ENCODE measurements around the gene REXO4.
A peak's percentile ranks its signal among the peaks of the same experiment; 100 is the strongest.

The REXO4 gene

GRCh38 chr9:133375116-133375723, 42.6 kb downstream of the REXO4 start (continued):
- TF ChIP-seq CTCF (tag by site-specific recombination; IDR thresholded peaks at IDR 0.05) (peak; percentile 68; the same call in 1 of the 2 replicates), ZNF791 (tag by site-specific recombination; IDR thresholded peaks at IDR 0.05) (no peak), ZNF600 (tag by site-specific recombination; IDR thresholded peaks at IDR 0.05) (peak; percentile 91), ZNF843 (tag by site-specific recombination; IDR thresholded peaks at IDR 0.05) (no peak), ZNF596 (tag by site-specific recombination; IDR thresholded peaks at IDR 0.05) (no peak), ZIC2 (tag by site-specific recombination; IDR thresholded peaks at IDR 0.05) (no peak), GLIS1 (tag by site-specific recombination; IDR thresholded peaks at IDR 0.05) (no peak), ZNF501 (tag by site-specific recombination; IDR thresholded peaks at IDR 0.05) (no peak), ZNF366 (tag by site-specific recombination; conservative IDR thresholded peaks at IDR 0.05) (no peak), GLI4 (tag by site-specific recombination; IDR thresholded peaks at IDR 0.05) (no peak), IKZF3 (tag by site-specific recombination; IDR thresholded peaks at IDR 0.05) (peak; percentile 36; the same call in 1 of the 2 replicates), ZNF416 (tag by site-specific recombination; IDR thresholded peaks at IDR 0.05) (no peak), BCL6B (tag by site-specific recombination; IDR thresholded peaks at IDR 0.05) (no peak), ZNF221 (tag by site-specific recombination; IDR thresholded peaks at IDR 0.05; ENCODE audit: borderline replicate concordance) (no peak), KLF7 (tag by site-specific recombination; IDR thresholded peaks at IDR 0.05; ENCODE audit: borderline replicate concordance) (no peak), GLIS2 (tag by site-specific recombination; IDR thresholded peaks at IDR 0.05) (peak; percentile 67), ZNF398 (tag by site-specific recombination; IDR thresholded peaks at IDR 0.05) (no peak), ZBTB6 (tag by site-specific recombination; IDR thresholded peaks at IDR 0.05) (no peak), ZNF837 (tag by site-specific recombination; IDR thresholded peaks at IDR 0.05) (no peak), REPIN1 (tag by site-specific recombination; IDR thresholded peaks at IDR 0.05; ENCODE audit: low read depth) (no peak), ZNF16 (tag by site-specific recombination; IDR thresholded peaks at IDR 0.05; ENCODE audit: low read depth) (no peak), SCRT1 (tag by site-specific recombination; IDR thresholded peaks at IDR 0.05; ENCODE audit: borderline replicate concordance) (0 out of 2 replicates have a peak, but pooled peaks have one; percentile 39), SP2 (tag by site-specific recombination; IDR thresholded peaks at IDR 0.05) (no peak), ZNF26 (tag by site-specific recombination; IDR thresholded peaks at IDR 0.05) (no peak), ZNF558 (tag by site-specific recombination; IDR thresholded peaks at IDR 0.05) (no peak), ZNF214 (tag by site-specific recombination; IDR thresholded peaks at IDR 0.05; ENCODE audit: borderline replicate concordance) (no peak), ZBTB20 (tag by site-specific recombination; IDR thresholded peaks at IDR 0.05) (peak; percentile 83), ZBTB26 (tag by site-specific recombination; optimal IDR thresholded peaks at IDR 0.05) (peak; percentile 41), PATZ1 (tag by site-specific recombination; IDR thresholded peaks at IDR 0.05) (peak; percentile 69), ZNF426 (tag by site-specific recombination; IDR thresholded peaks at IDR 0.05) (no peak)

All from HEK293 (cell line).